ENCODE results near the gene FLII.

- TF ChIP-seq CTCF (conservative IDR thresholded peaks at IDR 0.05): no peak
- no peak for TF ChIP-seq EZH2 (IDR thresholded peaks at IDR 0.05; ENCODE audit: low read depth)
Measured at GRCh38 chr17:18228176-18228682, 30.3 kb downstream of the FLII start.
